Upper lobe of right lung (tissue), 1 donor: ENCODE measurements around the gene HSPA4. TPM values are rescaled to one million over a fixed set of nuclear protein-coding genes. Genes with fewer than 3 reads are reported as not detected.

ENCODE experiments used
- ATAC-seq: fragments of 200-7000 bp; cut with Tn5 transposase; one replicate; pipeline ENCODE4 v1.9.1; 2020; ENCODE audit warnings: mild to moderate bottlenecking, moderate library complexity
- DNase-seq: peaks from one replicate; pipeline ENCODE4 v3.0.0-alpha.2; 2020
- H3K27ac ChIP-seq: fragments of 200-600 bp; one replicate; pipeline ENCODE4 v1.8.0; 2022
- H3K27me3 ChIP-seq: fragments of 200-600 bp; one replicate; pipeline ENCODE4 v1.8.0; 2022; ENCODE audit warnings: mild to moderate bottlenecking
- H3K36me3 ChIP-seq: fragments of 200-600 bp; one replicate; pipeline ENCODE4 v1.8.0; 2022
- H3K4me1 ChIP-seq: fragments of 200-600 bp; one replicate; pipeline ENCODE4 v1.8.0; 2022
- H3K4me3 ChIP-seq: fragments of 200-600 bp; one replicate; pipeline ENCODE4 v1.8.0; 2022; ENCODE audit warnings: mild to moderate bottlenecking
- H3K9me3 ChIP-seq: fragments of 200-600 bp; one replicate; pipeline ENCODE4 v1.8.0; 2022
- intact Hi-C: fragments of 100-400 bp; cut with DNase I; formaldehyde crosslinking; loops from one replicate; pipeline ENCODE4 v1.11.0; 2022
- total RNA-seq: library from RNA; stranded (reverse); fragmentation: NEBNext Ultra II Directional; extraction: Animal tissue kit (Norgen Biotek cat#: 25700); gene quantifications from one replicate; pipeline ENCODE4 v1.2.1, GENCODE V29; 2021
- TF ChIP-seq, protein P1 (sequence below): fragments of 200-600 bp; IDR thresholded peaks from one replicate; pipeline ENCODE4 v1.8.0; 2022; ENCODE audit warnings: antibody characterized with exemption
- donor health status: DM: no; HTN: yes; CAD: no; lungs with severe emphysema.

HSPA4 gene
- total RNA-seq, 1 donor from 2014 or later: 64.1 TPM

DNA sequence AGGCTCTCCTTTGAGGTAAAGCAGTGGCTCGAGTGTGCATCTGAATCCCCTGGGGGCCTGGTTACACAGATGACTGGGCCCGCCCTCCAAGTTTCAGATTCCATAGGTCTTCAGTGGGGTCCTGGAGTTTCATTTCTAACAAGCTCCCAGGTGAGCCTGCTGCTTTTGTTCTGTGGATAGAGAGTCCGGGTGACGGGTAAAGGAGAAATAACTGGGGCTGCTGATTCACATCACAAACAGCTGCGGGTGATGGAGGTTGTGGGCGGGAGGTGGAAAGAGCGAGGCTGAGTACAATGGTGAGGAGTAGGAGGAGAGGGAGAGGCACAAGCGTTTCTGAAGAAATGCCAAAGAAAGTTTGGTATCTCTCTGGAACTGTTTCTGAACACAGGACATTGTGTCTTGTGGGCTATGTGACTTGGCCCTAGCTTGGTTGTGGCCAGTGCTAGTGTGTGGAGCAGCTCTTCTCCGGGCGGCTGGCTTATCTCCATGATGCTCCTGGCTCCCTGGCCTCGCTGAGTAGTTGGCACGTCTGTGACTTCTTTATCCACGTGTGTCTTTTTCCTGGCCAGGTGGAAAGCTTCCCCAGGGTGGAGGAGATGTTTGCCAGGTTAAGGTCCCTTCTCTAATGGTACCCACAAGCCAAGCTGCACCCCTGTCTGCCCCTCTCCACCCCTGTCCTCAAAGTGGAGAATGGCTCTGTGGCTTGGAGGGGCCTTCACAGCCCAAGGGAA lies 61.7 kb downstream of the HSPA4 start:
- no peaks in the 10 kb centered on the region for H3K36me3 ChIP-seq
- no peaks in the 10 kb centered on the region for H3K9me3 ChIP-seq
- DNase-seq (no peak), ATAC-seq (no peak)
- TF ChIP-seq, protein P1, sequence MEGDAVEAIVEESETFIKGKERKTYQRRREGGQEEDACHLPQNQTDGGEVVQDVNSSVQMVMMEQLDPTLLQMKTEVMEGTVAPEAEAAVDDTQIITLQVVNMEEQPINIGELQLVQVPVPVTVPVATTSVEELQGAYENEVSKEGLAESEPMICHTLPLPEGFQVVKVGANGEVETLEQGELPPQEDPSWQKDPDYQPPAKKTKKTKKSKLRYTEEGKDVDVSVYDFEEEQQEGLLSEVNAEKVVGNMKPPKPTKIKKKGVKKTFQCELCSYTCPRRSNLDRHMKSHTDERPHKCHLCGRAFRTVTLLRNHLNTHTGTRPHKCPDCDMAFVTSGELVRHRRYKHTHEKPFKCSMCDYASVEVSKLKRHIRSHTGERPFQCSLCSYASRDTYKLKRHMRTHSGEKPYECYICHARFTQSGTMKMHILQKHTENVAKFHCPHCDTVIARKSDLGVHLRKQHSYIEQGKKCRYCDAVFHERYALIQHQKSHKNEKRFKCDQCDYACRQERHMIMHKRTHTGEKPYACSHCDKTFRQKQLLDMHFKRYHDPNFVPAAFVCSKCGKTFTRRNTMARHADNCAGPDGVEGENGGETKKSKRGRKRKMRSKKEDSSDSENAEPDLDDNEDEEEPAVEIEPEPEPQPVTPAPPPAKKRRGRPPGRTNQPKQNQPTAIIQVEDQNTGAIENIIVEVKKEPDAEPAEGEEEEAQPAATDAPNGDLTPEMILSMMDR: no peak
- no peak overlapping the region for H3K4me3 ChIP-seq
- no peak overlapping the region for H3K27ac ChIP-seq
- no peaks in the 10 kb centered on the region for H3K27me3 ChIP-seq
- intact Hi-C loops: no loop called here
- peaks cover 9% of the 10 kb centered on the region for H3K4me1 ChIP-seq

DNA sequence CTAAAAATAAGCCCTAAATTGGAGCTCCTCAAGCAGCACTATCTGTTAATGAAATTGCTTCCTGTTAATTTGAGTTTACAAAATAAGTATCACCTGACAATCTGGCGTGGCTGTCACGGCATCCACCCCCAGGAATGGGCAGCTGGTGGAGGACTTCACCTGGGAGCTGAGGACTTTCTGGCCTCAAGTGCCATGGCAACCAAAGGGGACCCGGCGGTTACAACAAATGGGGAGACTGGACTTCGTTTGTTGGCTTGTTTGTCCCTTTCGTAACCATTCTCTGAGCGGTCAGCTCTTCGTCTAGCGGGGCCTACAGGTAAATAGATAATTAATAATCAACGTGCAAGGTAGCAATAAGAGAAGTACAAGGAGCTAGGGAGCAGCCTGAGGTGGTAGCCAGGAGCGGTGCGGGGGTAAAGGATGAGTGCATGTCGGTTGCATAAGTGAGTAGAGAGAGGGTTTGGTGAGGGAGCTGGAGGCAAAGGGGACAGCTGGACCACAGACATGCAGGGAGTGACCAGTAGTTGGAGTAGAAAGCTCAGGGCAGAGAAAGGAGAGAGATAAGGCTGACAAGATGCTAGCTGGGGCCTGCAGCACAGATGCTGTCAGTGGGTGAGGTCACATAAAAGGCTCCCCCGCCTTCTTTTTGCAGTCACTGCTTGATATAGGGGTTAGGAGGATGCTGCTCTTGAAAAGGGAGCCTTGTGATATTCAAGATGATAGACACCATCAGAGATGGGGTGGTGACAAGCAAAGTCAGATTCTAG lies 62.5 kb downstream of the HSPA4 start:
- Histone ChIP-seq H3K27me3 (no peaks in the 10 kb centered on the region), H3K4me3 (no peak overlapping the region), H3K4me1 (peaks cover 9% of the 10 kb centered on the region), H3K36me3 (no peaks in the 10 kb centered on the region), H3K27ac (no peak overlapping the region), H3K9me3 (no peaks in the 10 kb centered on the region)
- DNase-seq (no peak), ATAC-seq (no peak)
- intact Hi-C loops: no loop called here
- TF ChIP-seq, protein P1: no peak

DNA sequence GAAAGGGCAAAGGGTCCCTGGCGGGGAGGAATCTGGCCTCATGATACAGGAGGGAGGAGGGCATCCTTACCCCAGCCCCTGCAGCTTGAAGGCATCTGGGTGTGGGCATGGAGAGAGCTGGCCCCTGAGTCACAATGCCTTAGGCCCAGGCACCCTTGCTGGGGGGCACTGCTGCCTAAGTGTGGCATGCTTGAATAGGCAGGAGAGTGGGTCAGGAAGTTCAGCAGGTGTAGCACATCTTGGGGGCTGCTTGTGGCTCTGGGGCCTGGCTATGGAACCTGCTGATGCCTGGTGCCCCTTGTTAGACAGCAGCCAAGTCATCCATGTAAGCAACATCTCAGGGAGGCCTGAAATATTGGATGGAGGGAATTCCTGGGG lies 63.1 kb downstream of the HSPA4 start:
- intact Hi-C loops: no loop called here
- no peaks in the 10 kb centered on the region for H3K36me3 ChIP-seq
- H3K27me3 ChIP-seq: no peaks in the 10 kb centered on the region
- DNase-seq (no peak), ATAC-seq (no peak)
- H3K27ac ChIP-seq: no peak overlapping the region
- TF ChIP-seq, protein P1: no peak
- peaks cover 9% of the 10 kb centered on the region for H3K4me1 ChIP-seq
- no peak overlapping the region for H3K4me3 ChIP-seq
- H3K9me3 ChIP-seq: no peaks in the 10 kb centered on the region

DNA sequence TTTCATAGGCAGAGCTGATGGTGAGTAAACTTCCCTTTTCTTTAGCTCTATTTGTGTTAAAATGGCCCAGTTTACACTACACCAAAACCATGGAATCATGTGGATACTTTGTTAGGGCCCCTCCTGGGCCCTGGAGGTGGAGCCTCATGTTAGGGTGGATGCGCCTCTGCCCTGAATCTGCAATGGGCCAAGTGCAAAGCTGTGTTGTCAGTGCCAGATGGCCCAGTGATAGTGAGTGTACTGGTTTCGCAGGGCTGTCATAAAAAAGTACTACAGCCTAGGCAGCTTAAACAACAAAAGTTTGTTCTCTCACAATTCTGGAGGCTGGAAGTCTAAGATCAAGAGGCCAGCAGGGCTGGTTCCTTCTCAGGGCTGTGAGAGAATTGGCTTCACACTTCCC lies 64.8 kb downstream of the HSPA4 start:
- intact Hi-C loops: no loop called here
- ATAC-seq: no peak
- TF ChIP-seq, protein P1: no peak

DNA sequence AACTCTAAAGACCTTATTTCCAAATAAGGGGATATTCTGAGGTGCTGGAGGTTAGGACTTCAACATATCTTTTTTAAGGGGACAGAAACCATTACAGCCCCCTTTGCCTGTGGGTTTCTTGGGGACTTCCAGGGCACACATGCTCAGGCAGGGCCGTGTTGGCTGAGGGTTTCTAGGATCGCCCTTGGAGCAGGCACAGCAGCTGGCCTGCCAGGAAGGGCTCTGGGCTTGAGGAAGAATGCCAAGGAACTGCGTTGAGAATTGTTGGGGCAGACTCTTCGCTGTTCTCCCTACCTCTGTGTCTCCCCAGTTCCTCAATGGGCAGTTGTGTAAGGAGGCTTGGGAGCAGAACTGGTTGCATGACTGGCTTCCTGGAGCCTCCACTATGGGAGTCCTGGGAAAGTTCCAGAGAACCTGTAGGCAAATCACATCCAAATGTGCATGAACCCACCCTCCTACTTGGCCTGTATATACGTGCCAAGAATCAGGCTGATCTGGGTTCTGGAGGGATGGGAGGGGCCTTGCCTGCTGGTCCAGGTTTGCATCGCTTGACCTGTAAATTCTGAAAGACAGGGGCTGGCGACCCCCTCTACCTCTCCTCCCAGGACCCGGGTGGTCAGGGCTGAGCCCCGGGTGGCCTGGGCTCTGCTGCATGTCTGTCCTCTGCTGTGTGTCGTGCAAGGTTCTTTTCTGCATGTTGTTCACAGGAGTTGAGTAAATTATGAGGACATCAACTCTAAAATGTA lies 65.5 kb downstream of the HSPA4 start:
- TF ChIP-seq, protein P1: no peak

More for the DNA sequence above, 64.8 kb downstream of the HSPA4 start:
- Histone ChIP-seq H3K4me1 (no peaks in the 10 kb centered on the region), H3K27ac (no peak overlapping the region), H3K36me3 (no peaks in the 10 kb centered on the region), H3K4me3 (no peak overlapping the region), H3K9me3 (no peaks in the 10 kb centered on the region), H3K27me3 (no peaks in the 10 kb centered on the region)
- no peak for DNase-seq

More for the DNA sequence above, 65.5 kb downstream of the HSPA4 start:
- H3K4me1 ChIP-seq: no peaks in the 10 kb centered on the region
- ATAC-seq: no peak
- H3K27me3 ChIP-seq: no peaks in the 10 kb centered on the region
- H3K36me3 ChIP-seq: no peaks in the 10 kb centered on the region
- no peak overlapping the region for H3K4me3 ChIP-seq
- H3K9me3 ChIP-seq: no peaks in the 10 kb centered on the region
- H3K27ac ChIP-seq: no peak overlapping the region
- intact Hi-C loops: no loop called here
- no peak for DNase-seq
